Right lobe of liver (tissue), 6 donors: Measurements from ENCODE around the gene NTHL1. TPM values are rescaled to one million over a fixed set of nuclear protein-coding genes. Genes with fewer than 3 reads are reported as not detected.
A peak's percentile ranks its signal among the peaks of the same experiment; 100 is the strongest.

ENCODE experiments used
- ATAC-seq, 4 donors: fragments of 200-7000 bp; cut with Tn5 transposase; one replicate each; pipeline ENCODE4 v1.9.1; 2020; ENCODE audit warnings: mild to moderate bottlenecking in 4 of 4, moderate library complexity in 4 of 4
- DNase-seq, 3 donors: peaks; one replicate each; pipeline ENCODE4 v3.0.0-alpha.2; 2020
- H3K27ac ChIP-seq, 3 donors: fragments of 200-600 bp; one replicate each; pipeline ENCODE4 v1.8.0; 2022
- H3K27me3 ChIP-seq, 2 donors: fragments of 200-600 bp; one replicate each; pipeline ENCODE4 v1.8.0; 2022
- H3K36me3 ChIP-seq, 4 donors: fragments of 200-600 bp; sonication (generic) in 1 of 4; one replicate each; pipeline versions ENCODE4 v1.5.1 to v1.8.0; 2017 to 2022; ENCODE audit warnings: control low read depth in 1 of 4
- H3K4me1 ChIP-seq, 4 donors: fragments of 200-600 bp; sonication (generic) in 1 of 4; one replicate each; pipeline versions ENCODE4 v1.5.1 to v1.8.0; 2017 to 2022; ENCODE audit warnings: control low read depth in 1 of 4
- H3K4me3 ChIP-seq, 3 donors: fragments of 200-600 bp; one replicate each; pipeline ENCODE4 v1.8.0; 2022
- H3K9me3 ChIP-seq, 4 donors: fragments of 200-600 bp; sonication (generic) in 1 of 4; one replicate each; pipeline versions ENCODE4 v1.5.1 to v1.8.0; 2017 to 2022; ENCODE audit warnings: control low read depth in 1 of 4
- CTCF ChIP-seq, 4 donors: fragments of 200-600 bp in 3 of 4; fragments of 450-650 bp in 1 of 4; IDR thresholded peaks; one replicate each; pipeline versions ENCODE4 v1.5.1 to v1.8.0; 2016 to 2022; ENCODE audit warnings: antibody characterized with exemption in 4 of 4, mild to moderate bottlenecking in 2 of 4
- POLR2A ChIP-seq: fragments of 450-650 bp; IDR thresholded peaks from one replicate; pipeline ENCODE4 v1.6.1; 2017; ENCODE audit warnings: antibody characterized with exemption, mild to moderate bottlenecking
- WGBS: methylation state at CpG from one replicate; pipeline ENCODE4 v1.1.6; 2018; ENCODE audit warnings: low coverage, low lambda C conversion rate; ENCODE audit not compliant: insufficient coverage; ENCODE audit errors: missing lambda C conversion rate; 5-methylcytosine and 5-hydroxymethylcytosine counted together
- intact Hi-C, 2 donors: fragments of 100-400 bp; cut with DNase I; formaldehyde crosslinking; loops; one replicate each; pipeline versions ENCODE4 v1.11.2 to v1.14.1; 2022
- total RNA-seq, 6 experiments: library from RNA; depleted of rRNA in 2 of 6; stranded (reverse); fragments of >200 nt in 2 of 6; fragmentation: NEBNext Ultra II Directional in 3 of 6; extraction: Animal tissue kit (Norgen Biotek cat#: 25700) in 3 of 6; gene quantifications; one replicate each; pipeline versions ENCODE4 v1.1.0 to v1.2.4, GENCODE V29; 2016 to 2023
- donor health status: DM: no; HTN: yes; CAD: no.
- donor health status: DM: no; HTN: no; CAD: no.
- donor health status: DM: no; HTN: no; CAD: no.
- donor health status: DM: no; HTN: yes; CAD: no.
- donor health status: DM: no; HTN: yes; CAD: no.

Gene NTHL1
- total RNA-seq, 6 experiments from 2014 or later = 12.0 to 127 (median 42.6) TPM

GRCh38 chr16:2026461-2027023 lies 21.1 kb downstream of the NTHL1 start, which contains the start of gene NHERF2:
TSS of gene NHERF2 (plus strand) at chr16:2026902. CDS start at chr16:2027006, 104 bp downstream.
- peaks cover 0 to 15% (median 0%) of the 10 kb centered on the region in 4 donors for H3K36me3 ChIP-seq
- H3K4me3 ChIP-seq = peak within 1 kb of the TSS; percentile 76 to 85 (median 82)
- H3K4me1 ChIP-seq = peaks cover 0 to 47% (median 20%) of the 10 kb centered on the region in 4 donors
- TF ChIP-seq POLR2A = no peak
- no peak for TF ChIP-seq CTCF (IDR thresholded peaks at IDR 0.05)
- H3K27me3 ChIP-seq = no peaks in the 10 kb centered on the region
- DNase-seq = peak; percentile 70 to 73 (median 71)
- no peaks in the 10 kb centered on the region for H3K9me3 ChIP-seq
- WGBS = 20% methylated on average over 1 of the region's 59 CpGs
- intact Hi-C loops = loop anchor here in 1 of 2 donors (5.0 kb wide), 1 partner anchor 121 kb away; the partner anchor contains the start of gene RAB26
- peak within 1 kb of the TSS; percentile 46 to 60 (median 53) for H3K27ac ChIP-seq
- ATAC-seq = peak; percentile 19 to 51 (median 37)

GRCh38 chr16:2025878-2026460 lies 21.7 kb downstream of the NTHL1 start:
- intact Hi-C loops = loop anchor here in 1 of 2 donors (5.0 kb wide), 1 partner anchor 121 kb away; the partner anchor contains the start of gene RAB26
- H3K9me3 ChIP-seq = no peaks in the 10 kb centered on the region
- 20% methylated on average over 1 of the region's 16 CpGs for WGBS
- ATAC-seq (no peak), DNase-seq (peak in 1 of 3 donors; percentile 27)
- TF ChIP-seq POLR2A = no peak
- no peak for TF ChIP-seq CTCF (IDR thresholded peaks at IDR 0.05)
- H3K27me3 ChIP-seq = no peaks in the 10 kb centered on the region
- H3K4me3 ChIP-seq = peak overlapping the region; percentile 36 to 85 (median 42)
- H3K36me3 ChIP-seq = peaks cover 0 to 13% (median 0%) of the 10 kb centered on the region in 4 donors
- peak overlapping the region; percentile 46 to 60 (median 53) for H3K27ac ChIP-seq
- H3K4me1 ChIP-seq = peaks cover 0 to 47% (median 20%) of the 10 kb centered on the region in 4 donors

GRCh38 chr16:2025251-2025650 lies 22.4 kb downstream of the NTHL1 start:
- intact Hi-C loops = loop anchor here in 1 of 2 donors (5.0 kb wide), 1 partner anchor 122 kb away; the partner anchor contains the start of gene RAB26
- Histone ChIP-seq H3K4me1 (peaks cover 0 to 44% (median 22%) of the 10 kb centered on the region in 4 donors), H3K27me3 (no peaks in the 10 kb centered on the region), H3K27ac (no peak overlapping the region), H3K9me3 (no peaks in the 10 kb centered on the region), H3K36me3 (peaks cover 0 to 9% (median 0%) of the 10 kb centered on the region in 4 donors), H3K4me3 (no peak overlapping the region)
- no CpG with 5 or more reads among the region's 14 CpGs for WGBS
- ATAC-seq (no peak), DNase-seq (peak in 2 of 3 donors; percentile 25 to 54)
- TF ChIP-seq CTCF (IDR thresholded peaks at IDR 0.05) = no peak
- no peak for TF ChIP-seq POLR2A

- TF ChIP-seq POLR2A = no peak
- TF ChIP-seq CTCF (IDR thresholded peaks at IDR 0.05) = no peak
- WGBS = 70% methylated on average over 12 of the region's 12 CpGs
- ATAC-seq (no peak), DNase-seq (peak in 1 of 3 donors; percentile 51)
- no peaks in the 10 kb centered on the region for H3K27me3 ChIP-seq
- intact Hi-C loops = loop anchor here in 1 of 2 donors (5.0 kb wide), 1 partner anchor 123 kb away; the partner anchor contains the start of gene RAB26
- no peaks in the 10 kb centered on the region for H3K9me3 ChIP-seq
- no peak overlapping the region for H3K4me3 ChIP-seq
- peaks cover 0 to 42% (median 17%) of the 10 kb centered on the region in 4 donors for H3K4me1 ChIP-seq
- H3K36me3 ChIP-seq = no peaks in the 10 kb centered on the region
- peak overlapping the region in 2 of 3 donors; percentile 2 to 38 for H3K27ac ChIP-seq
These were observed 23.6 kb downstream of the NTHL1 start for GRCh38 chr16:2024032-2024420.
